LNCaP clone FGC (cell line): ENCODE measurements around the gene CDC34.

Experiments used
- DNase-seq: peaks from one replicate; pipeline ENCODE4 v3.0.0-alpha.2; 2011; ENCODE audit warnings: low read depth
- H3K4me3 ChIP-seq: 2 replicates; pipeline ENCODE4 v1.5.1; 2011; ENCODE audit warnings: mild to moderate bottlenecking, low read depth, low read length, control low read depth
- TF ChIP-seq, protein P1 (sequence below): IDR thresholded peaks from 2 replicates; pipeline ENCODE4 v1.5.1; 2012; ENCODE audit warnings: mild to moderate bottlenecking; ENCODE audit not compliant: control insufficient read depth, insufficient read depth; ENCODE audit errors: extremely low read depth

CDC34 gene

DNA sequence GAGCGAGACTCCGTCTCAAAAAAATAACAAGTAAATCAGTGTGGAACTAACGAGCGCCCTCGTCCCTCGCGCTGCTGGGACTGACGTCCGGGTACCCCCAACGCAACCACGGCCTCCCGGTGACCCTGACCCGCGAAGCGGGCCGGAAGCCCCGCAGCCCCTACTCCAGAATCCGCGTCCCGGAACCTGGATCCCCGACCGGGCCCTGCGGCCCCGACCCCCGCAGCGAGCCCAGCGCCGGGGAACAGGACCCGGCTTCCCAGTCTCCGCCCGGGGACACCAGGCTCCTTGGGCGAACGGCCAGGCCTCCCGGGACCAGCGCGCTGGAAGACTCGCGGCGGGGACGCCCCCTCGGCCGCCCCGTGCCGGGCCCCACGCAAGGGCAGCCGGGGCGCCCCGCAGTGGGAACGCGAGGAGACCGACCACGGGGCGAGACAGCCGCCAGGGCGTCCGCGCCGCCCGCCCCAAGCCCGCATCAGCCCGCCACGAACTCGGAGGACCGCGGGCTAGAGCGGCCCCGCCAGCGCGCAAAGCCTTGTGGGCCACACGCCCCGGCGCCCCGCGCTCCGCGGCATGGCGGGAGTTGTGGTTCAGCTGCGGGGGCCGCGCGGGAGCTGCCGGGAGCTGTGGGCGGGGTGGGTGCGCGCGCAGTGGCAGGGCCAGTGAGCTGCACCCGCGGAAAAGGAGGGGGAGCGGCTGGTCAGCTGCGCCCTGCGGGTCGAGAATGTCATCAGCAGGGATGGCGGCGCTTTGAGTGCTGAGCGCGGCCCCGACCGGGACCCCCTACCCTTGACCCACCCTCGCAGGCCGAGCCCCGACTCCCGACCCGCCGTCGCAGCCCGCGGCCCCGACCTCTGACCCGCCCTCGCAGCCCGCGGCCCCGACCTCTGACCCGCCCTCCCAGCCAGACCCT is 42.8 kb upstream of the CDC34 start:
- TF ChIP-seq, protein P1, sequence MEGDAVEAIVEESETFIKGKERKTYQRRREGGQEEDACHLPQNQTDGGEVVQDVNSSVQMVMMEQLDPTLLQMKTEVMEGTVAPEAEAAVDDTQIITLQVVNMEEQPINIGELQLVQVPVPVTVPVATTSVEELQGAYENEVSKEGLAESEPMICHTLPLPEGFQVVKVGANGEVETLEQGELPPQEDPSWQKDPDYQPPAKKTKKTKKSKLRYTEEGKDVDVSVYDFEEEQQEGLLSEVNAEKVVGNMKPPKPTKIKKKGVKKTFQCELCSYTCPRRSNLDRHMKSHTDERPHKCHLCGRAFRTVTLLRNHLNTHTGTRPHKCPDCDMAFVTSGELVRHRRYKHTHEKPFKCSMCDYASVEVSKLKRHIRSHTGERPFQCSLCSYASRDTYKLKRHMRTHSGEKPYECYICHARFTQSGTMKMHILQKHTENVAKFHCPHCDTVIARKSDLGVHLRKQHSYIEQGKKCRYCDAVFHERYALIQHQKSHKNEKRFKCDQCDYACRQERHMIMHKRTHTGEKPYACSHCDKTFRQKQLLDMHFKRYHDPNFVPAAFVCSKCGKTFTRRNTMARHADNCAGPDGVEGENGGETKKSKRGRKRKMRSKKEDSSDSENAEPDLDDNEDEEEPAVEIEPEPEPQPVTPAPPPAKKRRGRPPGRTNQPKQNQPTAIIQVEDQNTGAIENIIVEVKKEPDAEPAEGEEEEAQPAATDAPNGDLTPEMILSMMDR = no peak

DNA sequence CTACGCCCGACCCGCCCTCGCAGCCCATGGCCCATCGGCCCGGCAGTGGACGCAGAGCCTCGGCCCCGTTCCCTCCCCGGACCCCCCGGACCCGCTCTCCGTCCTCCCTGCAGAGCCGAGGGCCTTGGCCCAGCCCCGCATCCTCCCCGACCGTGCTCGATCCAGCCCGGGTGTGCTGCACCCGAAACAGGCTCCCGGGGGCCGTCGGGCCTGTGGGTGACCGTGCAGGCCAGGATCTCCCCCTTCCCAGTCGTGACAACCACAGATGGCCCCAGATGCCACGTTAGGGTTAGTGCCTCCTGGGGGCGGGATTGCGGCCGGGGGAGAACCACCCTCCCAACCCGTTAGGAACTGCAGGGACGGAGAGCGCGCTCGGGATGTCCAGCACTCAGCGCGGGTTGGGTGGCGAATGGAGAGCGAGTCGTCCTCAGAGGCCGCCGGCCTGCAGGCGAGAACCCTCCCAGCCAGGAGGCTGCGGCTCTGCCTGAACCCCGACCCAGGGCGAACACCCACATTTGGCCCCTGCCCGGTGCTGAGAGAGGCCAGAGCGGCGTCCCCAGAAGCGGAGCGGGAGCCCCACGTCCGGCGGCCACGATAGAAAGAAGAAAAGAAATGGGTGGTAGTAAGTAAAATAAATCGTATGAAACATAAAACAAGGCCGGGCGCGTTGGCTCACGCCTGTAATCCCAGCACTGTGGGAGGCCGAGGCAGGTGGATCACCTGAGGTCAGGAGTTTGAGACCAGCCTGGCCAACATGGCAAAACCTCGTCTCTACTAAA is 42.0 kb upstream of the CDC34 start:
- no peak for DNase-seq
- TF ChIP-seq, protein P1 = no peak
- peak overlapping the region; percentile 83 for H3K4me3 ChIP-seq

More for the DNA sequence above, 42.8 kb upstream of the CDC34 start:
- peak; percentile 68 for DNase-seq
- peak overlapping the region; percentile 83 for H3K4me3 ChIP-seq

DNA sequence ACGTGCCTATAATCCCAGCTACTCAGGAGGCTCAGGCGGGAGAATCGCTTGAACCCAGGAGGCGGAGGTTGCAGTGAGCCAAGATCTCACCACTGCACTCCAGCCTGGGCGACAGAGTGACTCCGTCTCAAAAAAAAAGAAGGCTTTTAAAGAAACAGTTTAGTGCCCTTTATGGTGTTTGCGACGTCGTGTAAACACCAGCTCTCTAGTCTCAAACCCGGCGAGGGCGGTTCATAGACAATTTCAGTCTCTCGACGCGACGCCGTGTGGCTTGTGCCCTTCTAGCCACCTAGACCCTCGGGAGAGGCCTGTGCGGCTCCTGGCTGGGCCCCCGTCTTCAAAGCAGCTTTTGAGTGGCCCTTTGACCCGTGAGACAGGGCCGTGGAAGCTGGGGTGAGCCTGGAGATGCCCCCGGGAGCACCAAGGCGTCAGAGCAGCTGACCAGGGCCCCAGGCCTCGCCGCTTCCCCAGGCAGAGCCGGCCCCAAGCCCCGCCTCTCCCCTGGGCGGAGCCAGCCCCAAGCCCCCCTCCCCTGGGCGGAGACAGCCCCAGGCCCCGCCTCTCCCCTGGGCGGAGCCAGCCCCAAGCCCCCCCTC is 40.3 kb upstream of the CDC34 start:
- TF ChIP-seq, protein P1 = no peak
- no peak overlapping the region for H3K4me3 ChIP-seq
- DNase-seq = no peak

DNA sequence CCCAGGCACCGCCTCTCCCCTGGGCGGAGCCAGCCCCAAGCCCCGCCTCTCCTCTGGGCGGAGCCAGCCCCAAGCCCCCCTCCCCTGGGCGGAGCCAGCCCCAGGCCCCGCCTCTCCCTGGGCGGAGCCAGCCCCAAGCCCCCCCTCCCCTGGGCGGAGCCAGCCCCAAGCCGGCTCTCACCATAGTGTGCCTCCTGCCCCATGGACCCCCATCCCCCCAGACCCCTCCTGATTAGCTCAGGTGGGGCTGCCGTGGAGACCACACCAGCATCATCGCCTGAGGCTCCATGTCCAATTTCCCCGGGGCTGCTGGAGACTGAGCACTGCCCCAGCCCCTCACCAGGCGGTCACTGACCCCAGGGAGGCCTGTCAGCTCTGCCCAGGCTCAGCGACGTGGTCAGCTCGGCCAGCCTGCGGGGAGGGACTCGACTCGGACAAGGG is 39.4 kb upstream of the CDC34 start:
- H3K4me3 ChIP-seq = no peak overlapping the region
- TF ChIP-seq, protein P1 = no peak
- no peak for DNase-seq

DNA sequence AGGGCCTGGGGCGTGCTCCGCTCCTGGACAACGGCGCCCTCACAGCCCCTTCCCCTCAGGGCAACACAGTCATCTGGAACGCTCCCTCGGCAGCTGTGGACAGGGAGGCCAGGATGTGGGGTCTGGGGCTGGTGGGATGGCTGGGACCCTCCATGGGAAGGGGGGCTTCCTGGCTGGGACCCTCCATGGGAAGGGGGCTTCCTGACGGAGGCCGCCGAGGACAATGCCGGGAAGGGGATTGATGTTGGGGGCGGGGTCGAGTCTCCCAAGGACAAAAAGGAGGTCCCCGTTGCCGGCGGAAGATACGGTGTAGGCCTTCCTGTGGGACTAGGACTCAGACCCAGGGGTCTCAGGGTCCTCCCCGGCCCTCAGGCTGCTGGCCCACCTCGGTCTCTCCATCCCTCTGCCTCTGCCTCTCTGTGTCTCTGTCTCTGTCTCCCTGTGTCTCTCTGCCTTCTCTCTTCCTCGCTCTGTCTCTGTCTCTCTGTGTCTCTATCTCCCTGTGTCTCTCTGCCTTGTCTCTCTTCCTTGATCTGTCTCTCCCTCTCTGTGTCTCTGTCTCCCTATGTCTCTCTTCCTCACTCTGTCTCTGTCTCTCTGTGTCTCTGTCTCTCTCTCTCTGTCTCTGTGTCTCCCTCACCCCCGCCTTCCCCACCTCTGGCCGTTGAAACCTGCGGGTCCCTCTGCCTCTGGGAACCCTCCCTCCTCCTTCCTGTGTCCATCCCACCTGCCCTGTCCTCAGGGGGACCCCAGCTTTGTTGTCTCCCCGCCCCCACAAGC is 38.0 kb upstream of the CDC34 start:
- no peak for DNase-seq
- no peak overlapping the region for H3K4me3 ChIP-seq
- TF ChIP-seq, protein P1 = no peak
